PFSK-1 (cell line): ENCODE results near the gene RBMS3.

Source experiments
- FOXP2 ChIP-seq: optimal IDR thresholded peaks from 2 replicates; pipeline ENCODE3; 2011; ENCODE audit warnings: borderline replicate concordance, control low read depth, inconsistent platforms; ENCODE audit not compliant: insufficient read depth; ENCODE audit errors: extremely low read length, extremely low read depth
- POLR2AphosphoS5 ChIP-seq: IDR thresholded peaks from 2 replicates; pipeline ENCODE4 v1.6.1; 2012; ENCODE audit warnings: low read depth, mild to moderate bottlenecking, control low read depth, low read length, moderate library complexity
- REST ChIP-seq, 2 experiments: IDR thresholded peaks; 2 replicates each; pipeline versions ENCODE4 v1.6.1 to v1.8.0; 2011 to 2012; ENCODE audit warnings: low read depth in 2 of 2, low read length in 2 of 2, control low read depth in 1 of 2, inconsistent platforms in 1 of 2, mild to moderate bottlenecking in 1 of 2, moderate library complexity in 1 of 2; ENCODE audit not compliant: insufficient read depth in 1 of 2
- SIN3A ChIP-seq: IDR thresholded peaks from 2 replicates; pipeline ENCODE4 v1.6.1; 2012; ENCODE audit warnings: mild to moderate bottlenecking, low read length, moderate library complexity, borderline replicate concordance; ENCODE audit not compliant: insufficient read depth
- TAF1 ChIP-seq: IDR thresholded peaks from 2 replicates; pipeline ENCODE4 v1.6.1; 2012; ENCODE audit warnings: low read length, control low read depth, borderline replicate concordance; ENCODE audit not compliant: insufficient read depth

Gene RBMS3

GRCh38 chr3:29887451-29887850 lies 606.6 kb downstream of the RBMS3 start:
- TF ChIP-seq FOXP2 (no peak), POLR2AphosphoS5 (no peak), TAF1 (no peak), SIN3A (no peak), REST (IDR thresholded peaks at IDR 0.05; ENCODE audit: insufficient read depth in 1 of 2, low read depth in 2 of 2, low read length in 2 of 2) (no peak)

GRCh38 chr3:29889215-29889614 lies 608.3 kb downstream of the RBMS3 start:
- no peak for TF ChIP-seq FOXP2
- no peak for TF ChIP-seq SIN3A
- TF ChIP-seq REST (IDR thresholded peaks at IDR 0.05; ENCODE audit: insufficient read depth in 1 of 2, low read depth in 2 of 2, low read length in 2 of 2) = no peak
- no peak for TF ChIP-seq TAF1
- no peak for TF ChIP-seq POLR2AphosphoS5

- TF ChIP-seq REST (IDR thresholded peaks at IDR 0.05; ENCODE audit: insufficient read depth in 1 of 2, low read depth in 2 of 2, low read length in 2 of 2) = no peak
- no peak for TF ChIP-seq TAF1
- TF ChIP-seq SIN3A = no peak
- no peak for TF ChIP-seq FOXP2
- TF ChIP-seq POLR2AphosphoS5 = no peak
These were observed 609.9 kb downstream of the RBMS3 start for GRCh38 chr3:29890801-29891200.

- TF ChIP-seq TAF1 (no peak), REST (IDR thresholded peaks at IDR 0.05; ENCODE audit: insufficient read depth in 1 of 2, low read depth in 2 of 2, low read length in 2 of 2) (no peak), POLR2AphosphoS5 (no peak), SIN3A (no peak), FOXP2 (no peak)
These were observed 612.2 kb downstream of the RBMS3 start for GRCh38 chr3:29892976-29893554.

- TF ChIP-seq POLR2AphosphoS5 = no peak
- TF ChIP-seq TAF1 = no peak
- TF ChIP-seq REST (IDR thresholded peaks at IDR 0.05; ENCODE audit: insufficient read depth in 1 of 2, low read depth in 2 of 2, low read length in 2 of 2) = no peak
- TF ChIP-seq FOXP2 = no peak
- TF ChIP-seq SIN3A = no peak
These were observed 616.0 kb downstream of the RBMS3 start for GRCh38 chr3:29896856-29897255.
